Epithelial cell of umbilical artery (primary cell): Measurements from ENCODE around the gene AGAP1. TPM values are rescaled to one million over a fixed set of nuclear protein-coding genes. Genes with fewer than 3 reads are reported as not detected.

Experiments
- total RNA-seq: library from RNA; depleted of rRNA; stranded (reverse); fragments of >200 nt; gene quantifications from 2 replicates; pipeline ENCODE4 v1.2.3, GENCODE V29; 2014

The AGAP1 gene
- total RNA-seq: 4.7 and 4.9 TPM in 2 replicates

DNA sequence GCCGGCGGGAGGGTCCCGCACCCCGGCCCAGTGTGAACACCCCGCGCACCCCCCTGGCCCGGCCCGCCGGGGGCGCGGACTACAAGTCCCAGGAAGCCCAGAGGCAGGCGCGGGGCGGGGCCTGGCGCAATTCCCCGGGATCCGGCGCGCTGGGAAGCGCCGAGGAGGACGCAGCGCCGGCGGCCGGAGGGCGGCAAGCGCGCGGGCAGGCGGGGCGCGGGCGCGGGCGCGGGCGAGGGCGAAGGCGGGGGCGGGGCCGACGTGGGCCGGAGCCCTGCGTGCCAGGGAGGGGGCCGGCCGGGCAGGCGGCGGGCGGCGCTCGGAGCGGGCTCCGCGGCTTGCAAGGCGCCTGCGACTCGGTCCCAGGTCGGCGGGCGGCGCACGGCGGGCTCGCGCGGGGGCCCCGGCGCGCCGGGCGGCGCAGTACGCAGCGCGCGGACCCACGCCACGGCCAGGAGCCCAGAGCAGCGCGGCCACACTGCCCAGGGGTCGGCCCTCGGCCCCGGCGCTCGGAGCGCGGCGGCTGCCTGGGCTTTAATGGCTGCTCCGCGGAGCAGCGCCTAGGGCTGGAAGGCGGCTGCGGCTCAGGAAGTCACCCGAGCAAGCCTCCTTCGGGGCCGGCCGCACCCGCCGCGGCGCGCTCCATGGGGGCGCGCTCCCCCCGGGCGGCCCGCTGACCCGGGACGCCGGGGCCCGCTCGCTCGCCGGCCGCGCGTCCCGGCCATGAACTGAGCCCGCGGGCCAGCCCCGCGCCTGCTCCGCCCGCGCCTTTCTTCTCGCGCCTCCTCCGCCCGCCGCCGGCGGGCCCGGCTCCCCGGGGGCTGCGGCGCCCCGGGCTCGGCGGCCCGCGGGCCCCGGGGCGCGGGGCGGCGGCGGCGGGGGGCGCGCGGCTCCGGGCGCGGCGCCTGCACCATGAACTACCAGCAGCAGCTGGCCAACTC lies at the start of gene AGAP1:
Gene AGAP1 (plus strand): TSS at position 269 of the 941 bp plus-strand sequence.

DNA sequence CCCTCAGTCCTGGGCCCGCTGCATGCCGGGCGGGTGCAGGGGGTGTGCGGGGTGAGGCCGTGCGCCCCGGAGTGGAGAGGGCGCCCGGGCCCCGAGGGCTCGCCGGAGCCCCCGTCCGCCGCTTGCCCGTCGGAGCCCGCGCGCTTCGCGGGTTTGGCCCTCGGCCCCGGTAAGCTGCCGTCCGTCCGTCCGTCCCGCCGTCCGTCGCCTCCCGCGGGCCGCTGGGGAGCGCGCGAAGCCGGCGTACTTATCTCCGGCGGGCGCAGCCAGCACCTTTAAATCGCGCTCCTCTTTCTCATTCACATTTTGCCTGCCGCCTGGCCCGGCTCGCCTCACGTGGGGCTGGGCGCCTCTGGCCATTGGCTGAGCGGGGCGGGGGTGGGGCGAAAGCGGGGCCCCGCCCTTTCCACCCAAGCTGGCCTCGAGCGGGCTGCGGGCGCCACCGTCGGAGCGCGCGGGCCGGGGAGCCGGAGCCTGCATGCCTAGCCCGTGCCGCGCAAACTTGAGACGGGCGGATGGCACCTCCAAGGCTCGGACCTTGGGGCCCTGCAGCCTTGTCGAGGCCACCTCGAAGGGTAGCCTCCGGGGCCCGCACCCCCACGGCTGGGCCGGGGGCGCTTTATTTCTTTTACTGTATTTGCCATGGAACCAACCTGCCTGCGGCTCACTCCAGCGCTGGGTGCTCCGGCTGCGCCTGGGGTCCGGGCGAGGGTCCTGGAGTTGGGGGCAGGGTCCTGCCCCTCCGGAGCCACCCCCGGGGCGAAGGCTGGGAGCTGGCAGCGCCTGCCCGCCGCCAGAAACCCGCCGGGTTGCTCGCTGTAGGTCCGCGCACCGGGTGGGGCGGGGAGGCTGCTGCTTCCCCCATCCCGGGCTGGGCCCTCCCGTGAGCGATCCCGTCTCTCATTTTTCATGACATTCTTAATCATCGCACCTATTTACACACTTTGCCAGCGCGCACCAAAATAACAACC lies 674.6 kb downstream of the AGAP1 start, which contains the start of gene GBX2:
Gene GBX2 (minus strand): TSS at position 277 of the 971 bp plus-strand sequence. CDS start 415 bp downstream, outside the sequence.

